GM19351 (cell line): ENCODE results near the gene ZBTB16.
"Not testable (repeated sequence)": the region's sequence is repeated elsewhere in the genome, so short reads cannot be mapped to it uniquely, and the experiment has no call there.

Source experiments
- ATAC-seq: cut with Tn5 transposase; IDR thresholded peaks from one replicate; pipeline ENCODE4 v1.9.1; 2021; ENCODE audit warnings: mild to moderate bottlenecking, moderate library complexity; ENCODE audit not compliant: unreplicated experiment

ZBTB16 gene

DNA sequence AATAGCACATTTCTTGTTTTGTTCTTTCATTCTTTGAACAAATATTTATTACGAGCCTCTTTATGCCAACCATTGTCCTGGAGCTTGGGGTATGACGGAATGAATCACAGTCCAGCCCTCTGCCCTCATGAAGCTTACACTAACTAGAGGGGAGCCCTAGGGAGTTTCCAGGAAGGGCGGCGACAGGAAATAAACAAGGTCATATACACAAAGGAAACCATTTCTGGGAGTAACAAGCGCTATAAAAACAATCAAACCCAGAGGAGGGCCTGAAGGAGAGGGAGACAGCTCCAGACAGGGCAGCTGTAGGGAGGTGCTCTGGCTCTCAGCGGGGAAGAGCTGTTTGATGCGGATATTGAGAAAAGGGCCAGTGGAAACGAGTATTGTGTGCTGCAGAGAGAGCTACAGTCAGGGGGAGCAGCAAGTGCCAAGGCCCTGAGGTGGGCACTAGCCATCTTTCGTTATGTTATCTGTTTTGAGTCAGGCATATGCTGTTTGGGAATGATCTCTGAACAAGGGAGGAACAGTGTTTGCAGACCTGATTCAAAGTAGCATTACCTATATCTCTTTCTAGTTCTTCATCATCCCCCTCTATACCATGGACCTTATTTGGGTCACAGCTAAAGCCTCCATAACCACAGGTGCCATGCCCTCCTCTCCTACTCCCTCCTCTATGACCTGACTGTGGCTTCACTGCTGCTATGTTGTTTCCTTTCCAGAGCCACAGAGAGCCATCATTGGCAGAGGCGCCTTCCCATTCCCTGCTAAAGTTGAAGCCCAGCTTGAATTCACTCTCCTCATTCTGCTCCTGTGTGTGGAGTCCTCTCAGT lies 15.3 kb upstream of the ZBTB16 start:
- no peak for ATAC-seq

DNA sequence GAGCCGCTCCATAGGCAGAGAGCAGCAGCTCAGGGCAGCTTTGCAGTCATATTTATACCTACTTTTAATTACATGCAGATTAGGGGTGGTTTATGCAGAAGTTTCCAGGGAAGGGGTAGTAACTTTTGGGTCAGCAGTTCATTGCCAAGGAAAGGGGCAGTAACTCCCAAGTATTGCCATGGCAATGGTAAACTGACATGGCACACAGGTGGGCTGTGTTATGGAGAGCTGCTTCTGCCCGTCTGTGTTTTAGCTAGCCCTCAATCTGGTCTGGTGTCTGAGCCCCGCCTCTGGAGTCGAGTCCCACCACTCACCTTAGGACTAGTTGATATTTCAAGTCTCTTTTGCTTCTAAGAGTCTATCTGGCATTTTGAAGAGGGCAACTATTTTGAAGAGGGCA lies 12.2 kb upstream of the ZBTB16 start:
- ATAC-seq = no peak

DNA sequence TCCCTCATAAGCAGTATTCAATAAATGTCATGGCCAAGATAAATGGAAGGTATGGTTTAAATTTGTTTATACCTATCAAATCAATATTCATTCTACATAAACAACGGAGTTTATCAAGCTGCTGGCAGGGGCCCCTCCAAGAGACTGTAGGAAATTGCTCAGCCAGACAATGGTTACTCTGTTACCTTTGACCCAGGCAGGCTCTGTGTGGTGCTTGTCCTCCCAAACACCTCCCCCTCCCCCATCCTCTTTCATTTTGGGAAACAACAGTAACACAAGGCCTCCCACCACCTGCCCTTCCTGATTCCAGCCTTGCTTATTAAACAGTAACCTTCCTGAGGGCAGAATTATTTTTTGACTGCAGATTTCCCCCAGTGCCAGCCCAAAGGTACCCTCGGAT lies 10.5 kb upstream of the ZBTB16 start:
- ATAC-seq = no peak

DNA sequence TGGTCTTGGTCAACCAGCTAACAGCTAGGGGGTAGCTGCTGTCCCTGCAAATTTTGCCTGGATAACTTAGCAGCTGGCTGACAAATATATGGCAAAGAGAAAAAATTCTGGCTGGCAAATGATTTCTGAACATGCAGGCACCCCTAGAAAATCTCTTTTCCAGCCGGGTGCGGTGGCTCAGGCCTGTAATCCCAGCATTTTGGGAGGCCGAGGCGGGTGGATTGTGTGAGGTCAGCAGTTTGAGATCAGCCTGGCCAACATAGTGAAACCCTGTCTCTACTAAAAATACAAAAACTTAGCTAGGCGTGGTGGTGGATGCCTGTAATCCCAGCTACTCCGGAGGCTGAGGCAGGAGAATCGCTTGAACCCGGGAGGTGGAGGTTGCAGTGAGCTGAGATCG lies 9.7 kb upstream of the ZBTB16 start:
- not testable (repeated sequence) for ATAC-seq

DNA sequence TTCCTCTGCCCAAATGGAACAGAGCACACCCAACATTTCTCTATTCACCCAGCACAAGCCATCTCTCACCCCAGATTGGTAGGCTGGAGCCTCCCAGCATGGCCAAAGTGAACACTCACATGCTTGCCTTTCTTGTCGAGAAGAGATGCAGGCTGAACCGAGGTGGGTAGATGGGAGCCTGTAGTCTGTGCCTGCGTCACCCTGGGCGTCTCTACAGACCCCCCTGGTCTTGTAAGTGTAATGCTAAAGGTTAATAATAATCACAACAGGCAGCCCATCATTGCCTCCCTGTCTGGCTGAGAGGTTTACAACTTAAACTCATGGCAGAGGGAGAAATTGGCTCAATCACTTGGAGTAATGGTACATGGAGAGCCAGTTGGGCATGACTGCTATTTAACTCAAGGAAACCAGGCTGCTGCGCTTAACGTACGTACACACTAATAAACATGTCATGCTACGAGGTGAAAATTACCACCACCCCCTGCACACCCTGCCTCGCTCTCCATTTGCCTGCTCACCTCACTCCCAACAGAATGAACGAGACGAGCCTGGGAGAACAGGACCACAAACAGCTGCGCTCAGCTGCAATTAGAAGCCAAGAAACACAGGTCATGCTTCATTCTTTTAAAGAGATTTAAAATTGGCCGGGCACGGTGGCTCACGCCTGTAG lies 9.1 kb upstream of the ZBTB16 start:
- no peak for ATAC-seq

DNA sequence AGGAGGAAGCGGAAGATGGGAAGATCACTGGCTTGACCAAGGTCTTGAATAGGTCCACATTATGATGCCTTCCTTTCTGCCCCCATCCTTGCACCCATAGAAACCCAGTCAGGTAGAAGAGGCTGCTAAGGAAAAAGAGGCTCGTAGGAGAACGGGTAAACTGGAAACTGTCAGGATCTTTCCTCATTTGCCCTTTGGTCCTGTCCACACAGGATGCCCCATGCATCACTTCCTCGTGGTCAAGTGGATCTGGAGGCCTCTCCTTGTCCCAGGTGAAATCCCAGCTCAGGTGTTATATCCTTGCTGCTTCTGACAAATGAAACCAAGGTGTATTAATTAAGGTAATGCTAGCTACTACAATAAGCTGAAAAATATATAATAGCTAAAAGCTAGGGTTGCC lies 8.0 kb upstream of the ZBTB16 start:
- ATAC-seq = no peak

DNA sequence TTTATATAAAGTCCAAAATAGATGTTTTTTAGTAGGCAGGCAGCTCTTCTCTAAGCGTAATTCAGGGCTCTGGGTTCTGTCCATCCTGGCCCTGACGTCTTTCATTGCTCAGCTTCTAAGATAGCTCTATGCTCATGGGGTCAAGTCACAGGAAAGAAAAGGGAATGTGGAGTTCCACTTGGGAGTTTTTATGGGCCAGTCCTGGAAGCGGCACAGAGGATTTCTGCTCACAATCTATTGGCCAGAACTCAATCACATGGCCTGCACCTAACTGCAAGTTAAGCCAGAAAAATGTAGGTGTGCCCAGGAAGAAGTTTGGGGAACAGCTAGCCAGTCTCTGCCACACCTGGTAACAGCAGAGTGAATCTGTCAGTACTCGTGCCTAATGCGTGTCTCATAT lies 7.4 kb upstream of the ZBTB16 start:
- no peak for ATAC-seq

DNA sequence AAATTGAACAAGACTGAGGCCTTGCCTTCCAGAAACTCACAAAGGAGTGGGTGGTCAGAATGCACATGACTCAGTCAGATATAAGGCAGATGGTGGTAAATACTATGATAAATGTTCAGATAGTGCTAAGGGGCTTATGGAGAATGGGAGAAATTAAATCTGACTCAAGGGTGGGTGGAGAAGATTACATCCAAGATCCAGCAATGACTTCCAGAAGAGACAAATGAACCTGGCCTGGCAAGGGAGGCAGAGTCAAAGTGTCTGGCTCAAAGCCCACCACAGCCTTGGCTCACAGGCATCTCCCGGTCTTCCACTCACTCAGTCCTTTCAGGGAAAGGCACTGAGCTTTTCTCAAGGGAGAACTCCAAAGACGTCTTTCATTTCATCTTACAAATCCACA lies 6.1 kb upstream of the ZBTB16 start:
- no peak for ATAC-seq

DNA sequence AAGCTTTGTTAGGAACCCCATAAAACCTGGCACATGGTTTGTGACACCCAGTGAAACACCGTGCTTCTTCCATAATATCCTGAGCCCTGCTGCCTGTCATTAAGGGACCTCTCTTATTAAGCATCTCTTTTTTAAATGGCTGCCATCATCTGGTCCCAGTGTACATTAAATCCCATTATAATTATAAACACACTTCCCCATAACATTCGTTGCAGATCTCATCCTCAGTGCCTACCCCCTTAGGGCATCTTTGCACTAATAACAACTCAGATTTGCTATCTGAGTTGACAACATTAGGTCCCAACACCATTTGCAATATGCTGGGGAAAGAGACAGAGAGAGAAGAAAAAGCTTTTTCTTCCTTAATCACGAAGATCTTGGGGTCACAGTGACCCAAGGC lies 4.7 kb upstream of the ZBTB16 start:
- no peak for ATAC-seq

DNA sequence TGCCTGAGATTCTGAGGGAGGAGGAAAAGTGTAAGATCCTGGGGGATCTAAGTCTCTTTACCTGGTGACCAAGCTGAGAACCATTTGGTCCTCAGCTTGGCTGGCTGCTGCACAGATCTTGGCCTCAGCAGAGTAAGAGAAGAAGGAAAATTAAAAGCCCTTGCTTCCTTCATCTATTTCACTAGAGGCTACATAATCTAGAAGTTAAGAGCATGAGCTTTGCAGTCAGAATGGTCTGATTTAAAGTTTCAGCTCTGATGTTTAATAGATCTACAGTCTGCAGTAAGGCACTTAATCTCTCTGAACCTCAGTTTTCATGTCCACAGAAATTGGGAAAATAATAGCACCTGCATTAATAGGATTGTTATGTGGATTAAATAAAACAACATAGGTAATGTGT lies 3.1 kb upstream of the ZBTB16 start:
- no peak for ATAC-seq

DNA sequence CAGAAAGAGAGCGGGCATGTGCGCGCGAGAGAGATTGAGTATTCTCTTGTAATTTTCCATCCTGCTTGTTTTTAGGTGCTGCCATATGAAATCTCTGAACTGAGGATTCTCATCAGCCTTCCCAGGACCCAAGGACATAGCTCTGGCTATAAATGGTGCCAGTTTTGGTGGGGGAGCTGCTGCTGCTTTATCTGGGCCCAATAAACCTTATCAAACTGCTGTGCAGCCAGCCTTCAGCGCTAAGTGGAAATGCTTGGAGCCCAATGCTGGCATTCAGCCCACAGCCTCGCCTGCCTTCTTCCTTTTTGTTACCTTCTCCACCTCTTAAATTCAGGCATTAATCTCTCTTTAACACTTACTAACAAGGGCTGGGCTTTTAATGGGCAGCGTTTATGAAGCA lies 2.4 kb upstream of the ZBTB16 start:
- ATAC-seq = no peak

DNA sequence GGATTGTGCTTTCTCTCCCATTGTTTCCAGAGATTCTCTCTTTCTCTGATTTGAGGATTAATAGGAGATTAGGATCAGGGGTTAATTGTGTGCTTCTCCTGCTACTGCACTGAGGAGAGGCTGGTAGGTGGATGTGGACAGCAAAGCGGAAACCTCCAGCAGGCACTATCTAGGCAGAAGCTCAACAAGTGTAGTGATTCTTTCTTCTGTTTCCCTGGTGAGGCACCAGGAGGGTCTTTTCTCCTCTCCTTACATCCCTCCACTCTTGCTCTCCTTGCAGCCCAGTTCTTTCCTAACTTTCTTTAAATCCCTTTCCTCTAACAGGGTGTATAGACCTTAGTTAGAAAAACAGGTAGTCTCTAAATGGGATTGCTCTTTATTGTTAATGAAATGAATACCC lies 1.9 kb upstream of the ZBTB16 start:
- ATAC-seq = no peak

DNA sequence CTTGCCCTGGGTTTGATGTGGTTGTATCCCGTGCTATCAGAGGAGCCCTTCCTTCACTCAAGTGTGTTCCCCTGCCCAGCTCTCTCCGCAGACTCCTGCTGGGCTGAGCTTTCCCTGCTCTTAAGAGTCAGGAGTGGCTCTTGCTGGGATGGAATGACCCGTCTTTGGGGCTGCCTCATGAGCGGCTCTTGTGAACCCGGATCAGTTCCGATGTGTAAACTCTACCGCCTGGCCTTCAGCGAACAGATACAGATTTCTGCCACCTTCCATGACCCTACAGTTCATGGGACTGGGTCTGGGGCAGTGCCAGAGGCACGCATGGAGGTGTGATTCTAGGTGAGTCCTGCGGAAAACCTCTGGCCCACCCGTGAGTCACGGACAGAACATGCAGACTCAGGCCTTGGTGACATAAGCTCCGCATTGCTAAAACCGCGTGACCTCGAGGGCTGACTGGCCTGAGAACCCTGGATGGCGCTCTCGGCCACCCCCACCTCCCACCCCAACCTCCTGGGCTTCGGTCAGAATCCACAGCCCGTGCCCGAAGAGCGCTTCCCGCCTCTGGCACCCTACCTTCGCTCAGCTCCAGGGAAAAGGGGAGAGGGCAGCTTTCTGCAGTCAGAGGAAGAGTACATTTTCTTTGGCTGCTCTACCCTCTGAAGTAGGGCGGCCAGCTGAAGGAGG lies 1.3 kb upstream of the ZBTB16 start:
- ATAC-seq = no peak

DNA sequence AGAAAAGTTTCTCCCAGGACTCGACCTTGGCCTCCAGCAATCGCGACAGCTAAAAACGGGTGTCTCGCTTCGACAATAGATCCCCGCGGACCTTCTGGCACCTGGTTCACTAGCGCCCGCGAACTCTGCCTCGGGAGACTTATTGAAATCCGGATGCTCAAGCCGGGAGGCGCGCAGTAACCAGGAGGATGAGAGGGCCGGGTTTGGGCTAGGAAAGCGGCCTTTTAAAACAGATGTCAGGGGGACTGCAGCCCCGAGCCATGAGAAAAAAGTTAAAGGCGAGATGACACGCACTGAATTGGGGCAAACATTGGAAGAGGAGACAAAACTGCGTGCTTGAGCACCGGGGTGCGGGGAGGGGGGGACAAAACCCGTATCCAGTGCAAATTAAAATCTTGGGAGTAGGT lies 637 bp upstream of the ZBTB16 start:
- ATAC-seq = no peak

DNA sequence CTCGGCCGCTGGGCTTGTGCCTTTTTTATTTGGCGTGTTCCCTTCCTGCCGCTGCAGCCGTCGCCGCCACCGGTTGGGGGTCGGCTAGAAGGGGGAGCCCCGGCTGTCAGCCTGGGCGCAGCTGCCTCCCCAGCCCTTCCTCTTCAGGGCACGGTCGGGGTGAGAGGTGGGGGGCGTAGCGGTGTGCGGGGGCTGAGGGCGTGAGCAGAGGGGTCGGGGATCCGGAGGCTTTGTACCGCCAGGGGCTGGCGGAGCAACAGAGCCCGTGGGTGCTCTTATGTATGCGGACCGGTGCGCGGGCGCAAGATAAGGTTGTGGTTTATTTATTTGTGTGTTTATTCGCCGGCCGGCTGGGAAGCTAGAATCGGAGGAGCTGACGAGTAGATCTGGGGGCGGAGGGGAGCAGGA lies 477 bp downstream of the ZBTB16 start:
- no peak for ATAC-seq

DNA sequence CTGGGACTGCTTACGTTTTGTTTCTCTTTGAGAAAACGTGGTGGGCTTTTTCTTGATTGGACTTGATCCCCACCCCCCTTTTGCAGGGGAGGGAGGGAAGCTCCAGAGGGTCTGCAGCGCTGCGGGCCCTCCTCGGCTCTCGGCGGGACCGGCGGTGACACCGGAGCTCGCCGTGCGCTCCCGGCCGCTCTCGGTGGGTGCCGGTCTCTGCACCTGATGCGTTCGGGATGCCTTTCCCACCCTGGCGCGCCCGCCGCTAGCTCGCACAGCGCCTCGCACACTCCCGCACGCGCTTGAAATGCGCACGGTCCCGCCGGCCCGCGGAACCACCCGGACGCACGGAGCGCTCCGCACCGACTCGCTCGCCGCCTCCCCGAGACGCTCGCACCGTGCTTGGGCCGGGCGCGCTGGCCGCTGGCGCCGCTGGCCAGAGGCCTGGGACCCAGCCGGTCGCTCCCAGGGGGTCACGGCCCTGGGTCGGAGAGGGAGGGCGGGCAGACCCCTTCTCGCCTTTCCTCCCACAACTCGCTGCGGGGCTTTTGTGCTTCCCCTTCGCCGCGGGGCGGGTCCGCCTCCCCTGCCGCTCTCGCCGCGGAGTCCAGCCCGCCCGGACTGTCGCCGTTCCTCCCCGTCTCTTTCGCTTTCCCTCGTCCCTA lies 1.0 kb downstream of the ZBTB16 start:
- ATAC-seq = no peak

DNA sequence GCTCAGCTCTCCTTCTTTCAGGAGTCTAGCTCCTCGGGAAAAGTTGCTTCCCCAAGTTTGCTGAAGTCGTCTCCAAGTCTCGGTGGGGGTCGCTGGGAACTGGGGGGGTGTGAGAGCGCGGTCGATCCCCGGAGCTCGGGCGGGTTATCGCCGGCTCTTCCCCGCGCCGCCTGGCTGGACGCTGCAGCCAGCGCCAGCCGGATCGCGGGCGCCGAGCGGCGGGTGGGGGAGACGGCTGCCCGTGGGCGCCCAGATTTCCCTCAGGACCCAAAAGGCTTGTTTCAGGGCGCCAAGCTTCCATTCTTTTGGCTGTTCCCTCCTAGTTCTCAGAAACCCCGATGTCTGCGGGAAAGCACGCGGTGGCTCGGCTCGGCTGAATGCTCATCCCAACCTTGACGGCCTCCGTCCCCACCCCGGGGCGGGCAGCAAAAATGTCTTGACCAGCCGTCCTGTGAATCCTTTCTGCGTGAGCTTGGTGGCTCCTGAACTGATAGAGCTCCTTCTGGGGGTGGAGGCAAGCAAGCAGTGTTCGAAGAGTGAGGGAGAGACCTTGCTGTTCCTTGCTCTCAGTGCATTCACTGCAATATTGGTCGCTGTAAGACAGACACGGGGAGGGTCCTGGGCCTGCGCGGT lies 1.7 kb downstream of the ZBTB16 start:
- no peak for ATAC-seq

DNA sequence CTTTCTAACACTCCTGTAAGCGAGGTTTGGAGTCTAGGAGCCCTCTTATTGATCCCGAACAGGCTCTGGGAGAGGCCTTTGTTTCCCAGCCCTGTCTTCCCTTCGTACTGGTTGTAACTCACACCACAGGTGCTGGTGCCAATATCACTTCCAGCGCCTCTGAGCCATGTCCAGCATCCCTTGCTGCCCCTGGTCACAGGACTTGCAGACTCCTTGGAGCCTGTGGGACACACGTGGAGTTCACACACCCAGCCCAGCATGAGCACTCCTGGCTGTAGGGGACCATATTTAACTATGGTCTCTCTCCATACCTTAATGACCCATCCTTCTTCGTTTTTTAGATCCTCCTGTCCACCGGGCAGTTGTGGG lies 2.2 kb downstream of the ZBTB16 start:
- no peak for ATAC-seq

DNA sequence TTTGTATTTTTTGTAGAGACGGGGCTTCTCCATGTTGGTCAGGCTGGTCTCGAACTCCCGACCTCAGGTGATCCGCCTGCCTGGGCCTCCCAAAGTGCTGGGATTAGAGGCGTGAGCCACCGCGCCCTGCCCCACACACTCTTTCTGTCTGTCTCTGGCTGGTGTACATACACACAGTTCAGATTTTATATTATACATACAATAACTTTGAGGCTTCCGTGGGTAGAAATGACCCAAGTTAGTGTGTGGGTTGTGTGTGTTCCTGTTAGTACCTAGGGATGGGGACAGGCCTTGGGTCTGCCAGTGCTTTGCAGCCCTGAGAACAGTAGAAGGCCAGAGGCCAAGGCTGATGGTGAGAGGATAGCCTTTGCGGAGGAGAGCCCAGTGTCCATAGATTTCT lies 2.8 kb downstream of the ZBTB16 start:
- ATAC-seq = no peak

DNA sequence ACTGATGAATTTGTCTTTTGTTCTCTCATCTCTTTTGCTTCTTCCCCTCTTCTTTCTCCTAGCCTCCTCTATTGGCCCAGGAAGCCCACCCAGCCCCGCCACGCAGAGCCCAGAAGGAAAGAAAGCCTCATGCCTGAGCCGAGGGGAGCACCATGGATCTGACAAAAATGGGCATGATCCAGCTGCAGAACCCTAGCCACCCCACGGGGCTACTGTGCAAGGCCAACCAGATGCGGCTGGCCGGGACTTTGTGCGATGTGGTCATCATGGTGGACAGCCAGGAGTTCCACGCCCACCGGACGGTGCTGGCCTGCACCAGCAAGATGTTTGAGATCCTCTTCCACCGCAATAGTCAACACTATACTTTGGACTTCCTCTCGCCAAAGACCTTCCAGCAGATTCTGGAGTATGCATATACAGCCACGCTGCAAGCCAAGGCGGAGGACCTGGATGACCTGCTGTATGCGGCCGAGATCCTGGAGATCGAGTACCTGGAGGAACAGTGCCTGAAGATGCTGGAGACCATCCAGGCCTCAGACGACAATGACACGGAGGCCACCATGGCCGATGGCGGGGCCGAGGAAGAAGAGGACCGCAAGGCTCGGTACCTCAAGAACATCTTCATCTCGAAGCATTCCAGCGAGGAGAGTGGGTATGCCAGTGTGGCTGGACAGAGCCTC lies 3.8 kb downstream of the ZBTB16 start:
- no peak for ATAC-seq

DNA sequence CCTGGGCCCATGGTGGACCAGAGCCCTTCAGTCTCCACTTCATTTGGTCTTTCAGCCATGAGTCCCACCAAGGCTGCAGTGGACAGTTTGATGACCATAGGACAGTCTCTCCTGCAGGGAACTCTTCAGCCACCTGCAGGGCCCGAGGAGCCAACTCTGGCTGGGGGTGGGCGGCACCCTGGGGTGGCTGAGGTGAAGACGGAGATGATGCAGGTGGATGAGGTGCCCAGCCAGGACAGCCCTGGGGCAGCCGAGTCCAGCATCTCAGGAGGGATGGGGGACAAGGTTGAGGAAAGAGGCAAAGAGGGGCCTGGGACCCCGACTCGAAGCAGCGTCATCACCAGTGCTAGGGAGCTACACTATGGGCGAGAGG lies 4.3 kb downstream of the ZBTB16 start:
- ATAC-seq = no peak
